ENCODE results near the gene MBP.
"Not testable (repeated sequence)": the region's sequence is repeated elsewhere in the genome, so short reads cannot be mapped to it uniquely, and the experiment has no call there.

MBP gene

GRCh38 chr18:76982038-76982437 is 150.5 kb downstream of the MBP start:
- DNase-seq: no peak

GRCh38 chr18:76981396-76981968 is 151.1 kb downstream of the MBP start:
- DNase-seq: no peak

GRCh38 chr18:76980663-76981395 is 151.8 kb downstream of the MBP start:
- no peak for DNase-seq

- no peak for DNase-seq
Observed at GRCh38 chr18:76979906-76980305, 152.7 kb downstream of the MBP start.

GRCh38 chr18:76979111-76979751 is 153.4 kb downstream of the MBP start:
- DNase-seq: no peak

- DNase-seq: no peak
Observed at GRCh38 chr18:76978616-76979015, 154.0 kb downstream of the MBP start.

GRCh38 chr18:76977684-76978232 is 154.8 kb downstream of the MBP start:
- no peak for DNase-seq

- no peak for DNase-seq
Observed at GRCh38 chr18:76977108-76977621, 155.4 kb downstream of the MBP start.

GRCh38 chr18:76975577-76976110 is 156.9 kb downstream of the MBP start:
- DNase-seq: no peak

- no peak for DNase-seq
Observed at GRCh38 chr18:76974386-76974785, 158.2 kb downstream of the MBP start.

GRCh38 chr18:76973520-76974266 is 158.9 kb downstream of the MBP start:
- DNase-seq: no peak

- DNase-seq: no peak
Observed at GRCh38 chr18:76972846-76973519, 159.6 kb downstream of the MBP start.

- no peak for DNase-seq
Observed at GRCh38 chr18:76972241-76972640, 160.3 kb downstream of the MBP start.

- DNase-seq: no peak
Observed at GRCh38 chr18:76970770-76971559, 161.6 kb downstream of the MBP start.

- no peak for DNase-seq
Observed at GRCh38 chr18:76967721-76968472, 164.7 kb downstream of the MBP start.

- DNase-seq: not testable (repeated sequence)
Observed at GRCh38 chr18:76967299-76967698, 165.3 kb downstream of the MBP start.

GRCh38 chr18:76965555-76966151 is 166.9 kb downstream of the MBP start:
- not testable (repeated sequence) for DNase-seq

- DNase-seq: no peak
Observed at GRCh38 chr18:76963936-76964335, 168.6 kb downstream of the MBP start.

- DNase-seq: no peak
Observed at GRCh38 chr18:76962851-76963250, 169.7 kb downstream of the MBP start.

- no peak for DNase-seq
Observed at GRCh38 chr18:76960528-76961035, 172.0 kb downstream of the MBP start.

Data from stimulated activated CD4-positive, alpha-beta T cell treated with anti-CD3 and anti-CD28 coated beads, Interleukin-4, amount 100 ng/mL, for 4 hours (primary cell).